ENCODE results near the gene LMF1. TPM values are rescaled to one million over a fixed set of nuclear protein-coding genes. Genes with fewer than 3 reads are reported as not detected.
"Not testable (repeated sequence)": the region's sequence is repeated elsewhere in the genome, so short reads cannot be mapped to it uniquely, and the experiment has no call there.

LMF1 gene
- total and polyA plus RNA-seq, 2 of the 8 experiments (the other 6 are each of a cell fraction or from before 2014, with no cell fraction given) = 3.5 to 9.1 TPM

- H3K14ac ChIP-seq (ENCODE audit: insufficient read length); H3K4me2 ChIP-seq (ENCODE audit: insufficient read depth in 1 of 2, low read depth in 2 of 2, low read length in 2 of 2); H3K56ac ChIP-seq (replicated peaks; ENCODE audit: insufficient read length, low read depth, low read length); POLR2A ChIA-PET (ENCODE audit: partially characterized antibody); CTCF ChIA-PET (ENCODE audit: partially characterized antibody); H3K23ac ChIP-seq (ENCODE audit: insufficient read length); H4K20me1 ChIP-seq (replicated peaks in 1 of 2; ENCODE audit: control insufficient read depth in 1 of 2, insufficient read depth in 2 of 2, low read length in 2 of 2); H2BK12ac ChIP-seq (ENCODE audit: low read depth, low read length); H4K8ac ChIP-seq (ENCODE audit: extremely low read depth, insufficient read depth, low read length); H3K36me3 ChIP-seq (ENCODE audit: control insufficient read depth in 2 of 4, insufficient read depth in 4 of 4, low read length in 3 of 4); H3K9ac ChIP-seq (replicated peaks in 1 of 4; ENCODE audit: extremely low read depth in 1 of 4, low read depth in 3 of 4, low read length in 3 of 4); H3K79me1 ChIP-seq (ENCODE audit: low read depth, low read length); DNase-seq (ENCODE audit: low read depth in 1 of 2, low spot score in 2 of 2); H3K79me2 ChIP-seq (ENCODE audit: control insufficient read depth in 1 of 2, insufficient read depth in 2 of 2, low read length in 2 of 2); H3K4ac ChIP-seq (replicated peaks; ENCODE audit: insufficient read length, low read depth, low read length); H3K23me2 ChIP-seq (ENCODE audit: low read depth, low read length); H3K4me1 ChIP-seq (replicated peaks in 1 of 4; ENCODE audit: control insufficient read depth in 3 of 4, insufficient read depth in 4 of 4, low read length in 3 of 4); H3K27me3 ChIP-seq (replicated peaks in 1 of 4; ENCODE audit: control insufficient read depth in 3 of 4, extremely low read depth in 1 of 4, insufficient read depth in 3 of 4, low read length in 3 of 4); H3K27ac ChIP-seq (ENCODE audit: low read depth, low read length); H2BK5ac ChIP-seq (ENCODE audit: low read depth, low read length); H2AK5ac ChIP-seq (ENCODE audit: low read depth, low read length); H2BK20ac ChIP-seq (ENCODE audit: low read length); H4K91ac ChIP-seq (replicated peaks; ENCODE audit: insufficient read length, low read length); H2AFZ ChIP-seq (ENCODE audit: low read length); H2BK120ac ChIP-seq (replicated peaks; ENCODE audit: low read depth, low read length); H3K18ac ChIP-seq (ENCODE audit: extremely low read depth, low read length); H3K4me3 ChIP-seq (ENCODE audit: extremely low read depth in 1 of 4, insufficient read depth in 2 of 4, low read depth in 3 of 4, low read length in 4 of 4); H4K5ac ChIP-seq (ENCODE audit: insufficient read length, low read depth, low read length); H2BK15ac ChIP-seq (ENCODE audit: low read length); FAIRE-seq: not testable (repeated sequence)
- peaks cover 0 to 43% of the 10 kb centered on the region in 2 experiments; a peak in 1 of 4 replicates for H3K9me3 ChIP-seq (ENCODE audit: insufficient read depth in 2 of 2, low read depth in 1 of 2, low read length in 1 of 2)
- 90% methylated on average over 17 of the region's 27 CpGs; no CpG with 5 or more reads in 1 of the 2 experiments for WGBS, 2 experiments (ENCODE audit: extremely low coverage in 1 of 2, insufficient coverage in 1 of 2, insufficient read length in 1 of 2, insufficient replicate concordance in 2 of 2, low coverage in 1 of 2, low lambda C conversion rate in 2 of 2, missing lambda C conversion rate in 1 of 2)
Measured at GRCh38 chr16:955766-956165, 15.0 kb downstream of the LMF1 start.

- POLR2A ChIA-PET (ENCODE audit: partially characterized antibody); H4K5ac ChIP-seq (ENCODE audit: insufficient read length, low read depth, low read length); H4K20me1 ChIP-seq (replicated peaks in 1 of 2; ENCODE audit: control insufficient read depth in 1 of 2, insufficient read depth in 2 of 2, low read length in 2 of 2); H2BK5ac ChIP-seq (ENCODE audit: low read depth, low read length); H4K91ac ChIP-seq (replicated peaks; ENCODE audit: insufficient read length, low read length); H2BK120ac ChIP-seq (replicated peaks; ENCODE audit: low read depth, low read length); H3K79me1 ChIP-seq (ENCODE audit: low read depth, low read length); H3K23ac ChIP-seq (ENCODE audit: insufficient read length); H3K9ac ChIP-seq (replicated peaks in 1 of 4; ENCODE audit: extremely low read depth in 1 of 4, low read depth in 3 of 4, low read length in 3 of 4); H3K23me2 ChIP-seq (ENCODE audit: low read depth, low read length); H3K4me3 ChIP-seq (ENCODE audit: extremely low read depth in 1 of 4, insufficient read depth in 2 of 4, low read depth in 3 of 4, low read length in 4 of 4); H3K27ac ChIP-seq (ENCODE audit: low read depth, low read length); H3K14ac ChIP-seq (ENCODE audit: insufficient read length); H3K27me3 ChIP-seq (replicated peaks in 1 of 4; ENCODE audit: control insufficient read depth in 3 of 4, extremely low read depth in 1 of 4, insufficient read depth in 3 of 4, low read length in 3 of 4); H2BK15ac ChIP-seq (ENCODE audit: low read length); H2BK20ac ChIP-seq (ENCODE audit: low read length); H3K56ac ChIP-seq (replicated peaks; ENCODE audit: insufficient read length, low read depth, low read length); H2AK5ac ChIP-seq (ENCODE audit: low read depth, low read length); H2BK12ac ChIP-seq (ENCODE audit: low read depth, low read length); H2AFZ ChIP-seq (ENCODE audit: low read length); H3K79me2 ChIP-seq (ENCODE audit: control insufficient read depth in 1 of 2, insufficient read depth in 2 of 2, low read length in 2 of 2); H3K4me1 ChIP-seq (replicated peaks in 1 of 4; ENCODE audit: control insufficient read depth in 3 of 4, insufficient read depth in 4 of 4, low read length in 3 of 4); H3K4ac ChIP-seq (replicated peaks; ENCODE audit: insufficient read length, low read depth, low read length); H3K4me2 ChIP-seq (ENCODE audit: insufficient read depth in 1 of 2, low read depth in 2 of 2, low read length in 2 of 2); H3K18ac ChIP-seq (ENCODE audit: extremely low read depth, low read length); H3K36me3 ChIP-seq (ENCODE audit: control insufficient read depth in 2 of 4, insufficient read depth in 4 of 4, low read length in 3 of 4); H4K8ac ChIP-seq (ENCODE audit: extremely low read depth, insufficient read depth, low read length): not testable (repeated sequence)
- DNase-seq (ENCODE audit: low read depth in 1 of 2, low spot score in 2 of 2) (peak in 1 of 2 experiments; percentile 47), FAIRE-seq (peak; percentile 100)
- CTCF ChIA-PET (ENCODE audit: partially characterized antibody) = interaction anchor here (1.3 kb wide), 1 partner anchor 10 kb away, joined by 3 read pairs; no protein-coding TSS in a partner anchor
- 79% methylated on average over 7 of the region's 7 CpGs; no CpG with 5 or more reads in 1 of the 2 experiments for WGBS, 2 experiments (ENCODE audit: extremely low coverage in 1 of 2, insufficient coverage in 1 of 2, insufficient read length in 1 of 2, insufficient replicate concordance in 2 of 2, low coverage in 1 of 2, low lambda C conversion rate in 2 of 2, missing lambda C conversion rate in 1 of 2)
- peaks cover 0 to 40% of the 10 kb centered on the region in 2 experiments; a peak in 1 of 4 replicates for H3K9me3 ChIP-seq (ENCODE audit: insufficient read depth in 2 of 2, low read depth in 1 of 2, low read length in 1 of 2)
Measured at GRCh38 chr16:953818-954217, 17.0 kb downstream of the LMF1 start.

All from H1 (cell line).